ENCODE data around the gene HDAC9.

DNA sequence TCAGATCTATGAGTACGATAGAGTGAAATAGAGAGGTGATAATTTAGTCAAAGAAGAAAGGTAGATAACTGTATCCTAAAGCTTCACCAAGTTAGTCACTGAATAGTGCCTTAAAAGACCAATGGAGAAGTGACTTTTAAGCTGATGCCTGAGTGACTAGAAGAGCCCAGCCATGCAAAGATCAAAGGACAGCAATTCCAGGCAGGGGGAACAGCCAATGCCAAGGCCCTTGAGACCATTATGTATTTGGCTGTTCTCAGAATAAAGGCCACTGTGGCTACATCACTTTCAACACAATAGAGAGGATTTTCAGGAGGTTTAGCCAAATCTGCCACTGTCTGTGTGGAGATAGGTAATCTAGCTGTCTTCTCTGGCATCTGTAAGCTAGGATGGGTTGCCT is 17.8 kb downstream of the HDAC9 start:
- TF ChIP-seq, protein P1, sequence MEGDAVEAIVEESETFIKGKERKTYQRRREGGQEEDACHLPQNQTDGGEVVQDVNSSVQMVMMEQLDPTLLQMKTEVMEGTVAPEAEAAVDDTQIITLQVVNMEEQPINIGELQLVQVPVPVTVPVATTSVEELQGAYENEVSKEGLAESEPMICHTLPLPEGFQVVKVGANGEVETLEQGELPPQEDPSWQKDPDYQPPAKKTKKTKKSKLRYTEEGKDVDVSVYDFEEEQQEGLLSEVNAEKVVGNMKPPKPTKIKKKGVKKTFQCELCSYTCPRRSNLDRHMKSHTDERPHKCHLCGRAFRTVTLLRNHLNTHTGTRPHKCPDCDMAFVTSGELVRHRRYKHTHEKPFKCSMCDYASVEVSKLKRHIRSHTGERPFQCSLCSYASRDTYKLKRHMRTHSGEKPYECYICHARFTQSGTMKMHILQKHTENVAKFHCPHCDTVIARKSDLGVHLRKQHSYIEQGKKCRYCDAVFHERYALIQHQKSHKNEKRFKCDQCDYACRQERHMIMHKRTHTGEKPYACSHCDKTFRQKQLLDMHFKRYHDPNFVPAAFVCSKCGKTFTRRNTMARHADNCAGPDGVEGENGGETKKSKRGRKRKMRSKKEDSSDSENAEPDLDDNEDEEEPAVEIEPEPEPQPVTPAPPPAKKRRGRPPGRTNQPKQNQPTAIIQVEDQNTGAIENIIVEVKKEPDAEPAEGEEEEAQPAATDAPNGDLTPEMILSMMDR (IDR thresholded peaks at IDR 0.05; ENCODE audit: low read depth, low read length) = no peak
- TF ChIP-seq EZH2phosphoT487 (IDR thresholded peaks at IDR 0.05; ENCODE audit: low read depth) = no peak

Data from OCI-LY3 (cell line).